Measurements from ENCODE around the gene COX19.

COX19 gene

GRCh38 chr7:967361-968082 lies 7.8 kb downstream of the COX19 start:
- TF ChIP-seq NFRKB (IDR thresholded peaks at IDR 0.05) (no peak), PKNOX1 (IDR thresholded peaks at IDR 0.05) (no peak), BHLHE40 (IDR thresholded peaks at IDR 0.05; ENCODE audit: borderline replicate concordance) (no peak), HDGF (IDR thresholded peaks at IDR 0.05; ENCODE audit: borderline replicate concordance) (no peak), FOXM1 (IDR thresholded peaks at IDR 0.05; ENCODE audit: borderline replicate concordance) (no peak), LEF1 (IDR thresholded peaks at IDR 0.05; ENCODE audit: borderline replicate concordance) (no peak), ARNT (IDR thresholded peaks at IDR 0.05) (no peak), SUZ12 (IDR thresholded peaks at IDR 0.05) (no peak), ZNF384 (IDR thresholded peaks at IDR 0.05) (no peak), ELF4 (IDR thresholded peaks at IDR 0.05) (no peak), CTBP1 (IDR thresholded peaks at IDR 0.05; ENCODE audit: borderline replicate concordance) (no peak)
- no peak for DNase-seq (ENCODE audit: extremely low spot score)
- ChIA-PET CTCF (interaction anchor here (0.7 kb wide), 1 partner anchor 11 kb away, joined by 4 read pairs; no protein-coding TSS in a partner anchor), POLR2A (no interaction called here)

DNA sequence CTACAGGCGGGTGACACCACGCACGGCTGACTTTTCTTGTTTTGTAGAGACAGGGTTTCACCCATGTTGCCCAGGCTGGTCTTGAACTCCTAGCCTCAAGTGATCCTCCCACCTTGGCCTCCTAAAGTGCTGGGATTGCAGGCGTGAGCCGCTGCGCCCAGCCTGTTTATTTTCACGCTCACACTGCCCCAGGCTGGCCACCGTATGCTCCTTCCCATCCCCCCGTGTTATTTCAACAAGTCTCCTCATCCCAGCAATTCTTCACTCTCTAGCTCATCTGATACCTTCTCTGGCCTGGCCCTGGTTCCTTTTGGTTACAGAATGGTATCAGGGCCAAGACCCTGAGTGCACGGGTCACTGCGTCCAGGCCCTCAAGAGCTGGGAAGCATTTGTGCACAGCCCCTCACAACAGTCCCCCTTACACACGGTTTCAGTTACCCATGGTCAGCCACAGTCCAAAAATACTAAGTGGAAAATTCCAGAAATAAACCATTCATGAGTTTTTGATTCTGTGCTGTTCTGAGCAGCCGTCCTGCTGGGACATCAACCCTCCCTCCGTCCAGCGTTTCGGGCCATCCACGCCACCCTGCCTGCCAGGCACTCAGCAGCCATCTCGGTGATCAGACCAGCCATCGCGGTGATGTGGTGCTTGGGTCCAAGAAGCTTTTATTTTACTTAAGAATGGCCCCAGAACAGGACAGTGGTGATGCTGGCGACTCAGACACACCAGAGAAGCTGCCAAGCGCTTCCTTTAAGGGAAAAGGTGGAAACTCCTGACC lies 8.9 kb downstream of the COX19 start:
- ChIA-PET POLR2A (no interaction called here), CTCF (no interaction called here)
- DNase-seq (ENCODE audit: extremely low spot score) = no peak
- TF ChIP-seq ZNF384 (IDR thresholded peaks at IDR 0.05) (no peak), BHLHE40 (IDR thresholded peaks at IDR 0.05; ENCODE audit: borderline replicate concordance) (no peak), PKNOX1 (IDR thresholded peaks at IDR 0.05) (no peak), ELF4 (IDR thresholded peaks at IDR 0.05) (no peak), TARDBP (IDR thresholded peaks at IDR 0.05) (no peak), L3MBTL2 (conservative IDR thresholded peaks at IDR 0.05) (no peak), FOXK2 (IDR thresholded peaks at IDR 0.05) (no peak), SUZ12 (IDR thresholded peaks at IDR 0.05) (no peak), SP1 (IDR thresholded peaks at IDR 0.05) (no peak), ARNT (IDR thresholded peaks at IDR 0.05) (no peak)

DNA sequence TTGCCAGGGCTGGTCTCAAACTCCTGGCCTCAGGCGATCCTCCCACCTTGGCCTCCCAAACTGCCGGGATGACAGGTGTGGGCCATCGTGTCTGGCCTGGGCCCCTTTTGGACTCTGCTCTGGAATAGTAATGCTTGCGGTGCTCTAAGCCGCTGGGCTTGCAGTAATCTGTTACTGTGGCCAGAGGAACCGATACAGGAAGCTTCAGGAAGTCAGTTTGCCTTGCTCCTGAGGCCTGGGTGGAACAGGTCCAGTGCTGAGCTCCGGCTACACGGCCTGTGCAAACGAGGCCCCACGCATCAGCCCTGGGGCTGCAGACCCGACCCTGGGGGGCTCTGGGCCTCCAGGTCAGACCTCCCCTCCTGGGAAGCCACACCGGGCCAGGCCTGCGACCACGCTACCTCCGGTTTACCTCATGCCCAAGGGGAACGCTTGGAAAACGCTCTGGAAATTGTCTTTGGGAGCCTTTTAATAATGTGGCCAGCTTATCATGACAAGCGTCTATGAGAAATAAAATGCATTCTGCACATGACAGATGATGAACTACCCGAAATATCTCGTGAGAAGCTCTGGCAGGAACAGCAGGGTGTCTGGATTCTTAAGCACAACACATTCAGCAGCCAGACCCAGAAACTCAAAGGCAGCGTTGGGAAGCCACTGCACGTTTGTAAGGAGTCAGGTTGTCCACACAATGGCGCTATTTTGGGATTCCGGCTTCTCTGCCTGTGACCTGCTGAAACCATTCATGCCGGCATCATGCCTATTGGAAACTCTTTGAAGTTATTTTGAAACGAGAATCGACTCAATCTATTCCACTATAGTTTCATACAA lies 10.7 kb downstream of the COX19 start:
- peak; percentile 48 for DNase-seq (ENCODE audit: extremely low spot score)
- ChIA-PET POLR2A (no interaction called here), CTCF (no interaction called here)
- TF ChIP-seq FOXK2 (IDR thresholded peaks at IDR 0.05) = no peak
- TF ChIP-seq PKNOX1 (IDR thresholded peaks at IDR 0.05) = no peak
- no peak for TF ChIP-seq SP1 (IDR thresholded peaks at IDR 0.05)
- peak; percentile 76; the same call in 1 of the 2 replicates for TF ChIP-seq ARNT (IDR thresholded peaks at IDR 0.05)

DNA sequence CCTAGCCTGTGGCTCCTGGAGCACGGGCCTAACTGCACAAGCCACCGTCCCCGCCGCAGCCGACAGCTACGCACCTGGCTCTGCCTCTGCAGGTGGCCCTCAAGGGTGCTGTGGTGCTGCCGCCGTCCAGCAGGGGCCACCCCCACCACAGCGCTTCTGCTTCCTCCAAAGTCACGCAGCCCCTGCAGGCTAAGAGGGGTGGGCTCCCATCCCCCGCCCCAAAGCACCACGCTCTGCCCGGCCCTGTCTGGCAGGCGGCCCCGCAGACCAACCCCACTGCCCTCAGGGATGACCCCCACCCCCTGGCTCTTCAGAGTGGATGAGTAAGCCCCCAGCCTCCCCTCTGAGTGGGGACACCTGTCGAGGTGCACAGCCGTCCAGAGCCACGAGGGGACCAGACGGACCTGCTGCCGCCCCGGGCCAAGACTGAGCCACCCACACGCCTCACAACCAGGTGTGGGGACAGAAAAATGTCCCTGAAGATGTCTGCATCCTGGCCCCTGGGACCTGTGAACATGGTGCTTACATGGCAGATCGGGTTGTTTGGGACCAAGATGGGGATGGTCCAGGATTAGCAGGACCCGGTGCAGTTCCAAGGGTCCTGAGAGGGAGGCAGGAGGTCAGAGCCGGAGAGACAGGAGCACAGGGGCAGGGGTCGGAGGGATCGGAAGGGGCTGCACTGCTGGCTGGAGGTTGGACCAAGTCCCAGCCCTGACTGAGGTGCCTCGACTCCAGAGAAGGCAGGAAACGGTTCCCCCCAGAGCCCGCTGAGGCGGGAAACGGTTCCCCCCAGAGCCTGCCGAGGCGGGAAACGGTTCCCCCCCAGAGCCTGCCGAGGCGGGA lies 11.9 kb downstream of the COX19 start:
- ChIA-PET CTCF (no interaction called here), POLR2A (no interaction called here)
- DNase-seq (ENCODE audit: extremely low spot score) = no peak
- no peak for TF ChIP-seq NFRKB (IDR thresholded peaks at IDR 0.05)
- no peak for TF ChIP-seq FOXK2 (IDR thresholded peaks at IDR 0.05)
- no peak for TF ChIP-seq ELF4 (IDR thresholded peaks at IDR 0.05)
- TF ChIP-seq FOXA1 (IDR thresholded peaks at IDR 0.05) = no peak
- TF ChIP-seq SUZ12 (IDR thresholded peaks at IDR 0.05) = no peak
- TF ChIP-seq SP1 (IDR thresholded peaks at IDR 0.05) = no peak
- no peak for TF ChIP-seq ARNT (IDR thresholded peaks at IDR 0.05)

- TF ChIP-seq ELF4 (IDR thresholded peaks at IDR 0.05) (no peak), PKNOX1 (IDR thresholded peaks at IDR 0.05) (no peak), HDGF (IDR thresholded peaks at IDR 0.05; ENCODE audit: borderline replicate concordance) (no peak), SP1 (IDR thresholded peaks at IDR 0.05) (no peak), TARDBP (IDR thresholded peaks at IDR 0.05) (no peak), L3MBTL2 (conservative IDR thresholded peaks at IDR 0.05) (no peak), LEF1 (IDR thresholded peaks at IDR 0.05; ENCODE audit: borderline replicate concordance) (no peak), FOXA1 (IDR thresholded peaks at IDR 0.05) (no peak), ARNT (IDR thresholded peaks at IDR 0.05) (no peak), SUZ12 (IDR thresholded peaks at IDR 0.05) (no peak), CTBP1 (IDR thresholded peaks at IDR 0.05; ENCODE audit: borderline replicate concordance) (no peak), BHLHE40 (IDR thresholded peaks at IDR 0.05; ENCODE audit: borderline replicate concordance) (no peak), FOXK2 (IDR thresholded peaks at IDR 0.05) (no peak), FOXM1 (IDR thresholded peaks at IDR 0.05; ENCODE audit: borderline replicate concordance) (no peak), ZNF384 (IDR thresholded peaks at IDR 0.05) (no peak), NFRKB (IDR thresholded peaks at IDR 0.05) (no peak)
- no peak for DNase-seq (ENCODE audit: extremely low spot score)
- ChIA-PET CTCF (no interaction called here), POLR2A (interaction anchor here (1.0 kb wide), 1 partner anchor 12 kb away, joined by 3 read pairs; the partner anchor contains the start of gene COX19)
These were observed 12.8 kb downstream of the COX19 start for GRCh38 chr7:962401-963081.

All from HEK293T (cell line).